GM12874 (cell line): ENCODE results near the gene TCF7.

Experiments used
- TF ChIP-seq, protein P1 (sequence below): IDR thresholded peaks from 2 replicates; pipeline ENCODE4 v1.5.1; 2011; ENCODE audit warnings: low read depth, mild to moderate bottlenecking, control low read depth, low read length, moderate library complexity; ENCODE audit not compliant: insufficient read depth

TCF7 gene

GRCh38 chr5:134099939-134100282 lies 14.6 kb upstream of the TCF7 start:
- TF ChIP-seq, protein P1, sequence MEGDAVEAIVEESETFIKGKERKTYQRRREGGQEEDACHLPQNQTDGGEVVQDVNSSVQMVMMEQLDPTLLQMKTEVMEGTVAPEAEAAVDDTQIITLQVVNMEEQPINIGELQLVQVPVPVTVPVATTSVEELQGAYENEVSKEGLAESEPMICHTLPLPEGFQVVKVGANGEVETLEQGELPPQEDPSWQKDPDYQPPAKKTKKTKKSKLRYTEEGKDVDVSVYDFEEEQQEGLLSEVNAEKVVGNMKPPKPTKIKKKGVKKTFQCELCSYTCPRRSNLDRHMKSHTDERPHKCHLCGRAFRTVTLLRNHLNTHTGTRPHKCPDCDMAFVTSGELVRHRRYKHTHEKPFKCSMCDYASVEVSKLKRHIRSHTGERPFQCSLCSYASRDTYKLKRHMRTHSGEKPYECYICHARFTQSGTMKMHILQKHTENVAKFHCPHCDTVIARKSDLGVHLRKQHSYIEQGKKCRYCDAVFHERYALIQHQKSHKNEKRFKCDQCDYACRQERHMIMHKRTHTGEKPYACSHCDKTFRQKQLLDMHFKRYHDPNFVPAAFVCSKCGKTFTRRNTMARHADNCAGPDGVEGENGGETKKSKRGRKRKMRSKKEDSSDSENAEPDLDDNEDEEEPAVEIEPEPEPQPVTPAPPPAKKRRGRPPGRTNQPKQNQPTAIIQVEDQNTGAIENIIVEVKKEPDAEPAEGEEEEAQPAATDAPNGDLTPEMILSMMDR = no peak

DNA sequence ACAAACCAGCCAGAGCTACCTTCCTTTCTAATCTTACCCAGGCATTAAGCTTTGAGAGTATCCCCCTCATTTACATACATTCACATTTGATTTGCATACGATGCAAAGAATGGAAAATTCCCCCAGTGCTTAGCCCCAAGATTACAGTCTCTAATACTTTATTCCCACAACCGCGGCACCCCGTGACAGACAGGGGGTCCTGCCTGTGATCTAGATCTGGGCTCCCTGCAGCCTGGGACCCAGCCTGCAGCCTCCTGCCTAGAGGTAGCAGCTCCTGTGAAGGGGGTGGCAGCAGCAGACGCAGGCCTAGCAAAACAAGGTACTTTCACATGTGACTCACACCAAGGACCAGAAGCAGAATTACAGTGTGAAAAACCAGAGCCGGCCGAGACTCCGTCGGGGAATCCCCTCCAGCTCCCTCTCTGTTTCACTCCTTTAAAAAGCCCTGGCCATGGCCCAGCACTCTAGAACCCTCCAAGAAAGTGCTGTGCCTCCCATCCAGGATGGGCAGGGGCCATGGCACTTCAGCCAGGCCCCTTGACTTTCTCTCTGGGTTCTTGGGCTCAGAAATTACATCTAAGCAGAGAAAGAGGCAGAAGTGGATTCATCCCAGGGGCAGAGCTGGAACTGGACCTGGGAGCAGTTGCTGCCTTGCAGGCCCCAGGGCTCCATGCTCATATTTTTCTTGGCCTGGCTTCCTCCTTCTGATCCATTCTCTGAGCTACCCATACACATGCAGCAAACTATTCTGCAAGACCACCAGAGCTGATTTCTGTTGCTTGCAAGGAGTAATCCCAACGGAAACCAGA lies 14.0 kb upstream of the TCF7 start:
- TF ChIP-seq, protein P1 = no peak

GRCh38 chr5:134101686-134102439 lies 12.6 kb upstream of the TCF7 start:
- TF ChIP-seq, protein P1 = peak; percentile 94

DNA sequence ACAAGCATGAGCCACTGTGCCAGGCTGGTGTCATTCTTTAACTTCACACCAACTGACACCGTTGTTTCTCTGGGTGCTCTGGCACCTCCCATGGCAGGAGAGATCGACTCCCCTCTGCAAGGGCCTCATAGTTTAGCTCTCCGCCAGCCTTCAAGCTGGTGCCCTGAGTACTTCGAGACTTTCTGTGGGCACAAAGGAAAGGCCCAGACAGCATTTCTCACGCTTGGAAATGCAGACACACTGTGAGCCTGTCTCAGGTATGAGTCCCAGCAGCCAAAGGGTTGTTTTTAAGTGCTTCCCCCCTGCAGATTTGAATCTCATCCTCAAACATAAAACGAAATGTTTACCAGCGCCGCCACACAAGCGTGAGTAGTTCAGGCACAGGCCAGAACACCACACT lies 11.1 kb upstream of the TCF7 start:
- TF ChIP-seq, protein P1 = no peak

GRCh38 chr5:134103998-134104654 lies 10.4 kb upstream of the TCF7 start:
- TF ChIP-seq, protein P1 = no peak

DNA sequence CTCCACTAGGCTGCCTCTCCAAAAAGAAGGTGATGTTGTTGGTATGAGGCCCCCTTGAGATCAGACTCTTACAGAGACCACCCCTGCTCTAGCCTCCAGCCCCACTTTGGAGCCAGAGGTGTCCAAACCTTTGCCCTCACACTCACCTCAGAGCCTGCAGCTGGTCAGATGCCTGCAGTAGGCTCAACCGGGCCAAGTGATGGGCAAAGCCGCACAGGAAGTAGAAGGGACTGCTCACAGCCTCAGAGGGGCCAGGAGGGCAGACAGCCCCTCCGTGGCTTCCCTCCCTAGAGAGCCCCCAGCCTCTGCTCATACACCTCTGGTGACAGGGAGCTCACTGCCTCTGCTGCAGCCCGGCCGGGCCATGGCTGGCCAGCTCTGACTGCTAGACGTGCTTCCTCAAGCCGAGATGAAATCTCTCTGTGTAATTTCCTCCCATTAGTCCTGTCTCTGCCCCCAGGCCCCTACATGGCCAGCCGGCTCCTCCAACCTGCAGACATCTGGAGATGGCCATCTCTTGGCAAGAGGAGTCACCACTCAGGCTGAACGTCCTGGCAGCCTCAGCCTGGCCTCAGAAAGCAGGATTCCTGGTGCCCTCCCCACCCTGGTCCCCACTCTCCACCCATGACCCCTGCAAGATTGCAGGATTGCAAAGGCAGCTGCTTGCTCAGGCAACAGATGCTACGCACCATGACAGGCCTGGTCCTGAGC lies 7.3 kb upstream of the TCF7 start:
- TF ChIP-seq, protein P1 = no peak

DNA sequence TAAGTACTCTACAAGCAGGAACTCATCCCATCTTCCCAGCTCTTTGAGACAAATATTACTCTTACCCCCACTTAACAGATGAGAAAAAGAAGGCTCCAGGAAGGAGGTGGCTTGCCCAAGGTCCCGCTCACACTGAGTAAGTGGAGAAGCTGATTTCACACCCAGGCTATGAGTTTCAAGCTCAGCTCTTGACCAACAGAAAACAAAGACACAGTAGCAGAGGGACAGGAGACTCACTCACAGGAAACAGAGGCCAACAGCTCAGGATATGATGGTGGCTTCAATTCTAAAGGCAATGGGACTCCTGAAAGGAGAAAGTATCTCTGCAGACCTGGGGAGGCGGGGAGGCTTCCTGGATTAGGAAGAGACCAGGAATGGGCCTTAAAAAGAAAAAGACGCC lies 6.7 kb upstream of the TCF7 start:
- TF ChIP-seq, protein P1 = no peak
